GM18867 (cell line): ENCODE data around the gene OR6N1.

Source experiments
- ATAC-seq: cut with Tn5 transposase; IDR thresholded peaks from one replicate; pipeline ENCODE4 v1.9.1; 2021; ENCODE audit warnings: mild to moderate bottlenecking, moderate library complexity; ENCODE audit not compliant: unreplicated experiment

OR6N1 gene, protein sequence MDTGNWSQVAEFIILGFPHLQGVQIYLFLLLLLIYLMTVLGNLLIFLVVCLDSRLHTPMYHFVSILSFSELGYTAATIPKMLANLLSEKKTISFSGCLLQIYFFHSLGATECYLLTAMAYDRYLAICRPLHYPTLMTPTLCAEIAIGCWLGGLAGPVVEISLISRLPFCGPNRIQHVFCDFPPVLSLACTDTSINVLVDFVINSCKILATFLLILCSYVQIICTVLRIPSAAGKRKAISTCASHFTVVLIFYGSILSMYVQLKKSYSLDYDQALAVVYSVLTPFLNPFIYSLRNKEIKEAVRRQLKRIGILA

DNA sequence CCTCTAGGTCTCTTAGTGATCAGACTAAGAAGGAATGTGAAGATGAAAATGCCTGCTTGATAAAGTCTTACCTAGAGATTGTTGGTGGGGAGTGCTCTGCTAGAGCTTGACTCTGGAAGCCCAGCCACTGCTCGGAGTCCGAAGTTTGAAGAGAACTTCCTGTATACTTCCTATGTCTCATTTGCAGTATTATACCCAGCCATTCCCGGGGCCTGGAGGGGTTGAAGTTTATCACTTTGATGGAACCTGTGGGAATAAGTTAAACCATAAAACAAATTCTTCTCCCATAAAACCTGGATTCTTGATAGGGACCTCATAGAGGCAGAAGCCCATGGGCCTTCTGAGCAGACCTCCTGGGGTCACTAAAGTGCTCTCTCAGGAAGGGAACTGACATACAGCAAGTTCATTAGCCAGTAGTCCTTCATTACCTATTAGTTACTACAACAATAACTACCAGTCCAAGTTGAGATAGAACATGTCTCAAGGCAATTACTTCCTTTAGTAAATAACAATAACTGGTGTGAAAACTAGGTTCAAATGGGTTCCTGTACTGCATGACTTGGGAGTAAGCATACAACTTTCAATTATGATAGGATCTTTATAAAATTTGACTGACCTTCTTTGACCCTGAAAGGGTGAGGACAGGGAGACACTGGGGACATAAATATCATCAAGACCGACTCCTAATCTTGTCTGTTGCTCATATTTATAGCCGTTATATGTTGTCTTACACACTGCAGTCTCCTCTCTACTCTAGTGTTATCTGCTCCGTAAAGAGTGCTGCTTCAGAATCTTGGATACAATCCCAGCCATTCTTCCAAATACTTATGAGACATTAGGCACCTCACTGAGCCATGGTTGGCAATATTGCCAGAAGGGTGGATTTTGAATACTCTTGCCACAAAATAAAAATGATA, at the start of gene OR6N1:
Gene OR6N1, minus strand, starts transcription at position 246 of the 917 bp plus-strand sequence. CDS start 5,513 bp downstream, outside the sequence.
- ATAC-seq, result no peak

DNA sequence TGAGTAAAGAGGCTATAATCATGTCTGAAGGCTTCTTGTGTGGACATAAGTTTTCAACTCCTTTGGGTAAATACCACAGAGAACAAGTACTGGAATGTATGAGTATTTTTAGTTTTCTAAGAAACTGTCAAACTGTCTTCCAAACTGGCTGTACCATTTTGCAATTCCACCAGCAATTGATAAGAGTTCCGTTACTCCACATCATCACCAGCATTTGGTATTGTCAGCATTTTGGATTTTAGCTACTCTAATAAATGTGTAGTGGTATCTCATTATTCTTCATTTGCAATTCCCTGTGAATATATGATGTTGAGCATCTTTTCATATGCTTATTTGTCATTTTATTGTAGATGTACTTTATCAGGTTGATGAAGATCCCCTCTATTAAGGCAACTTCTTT, 49.7 kb upstream of the OR6N1 start:
- no peak for ATAC-seq

DNA sequence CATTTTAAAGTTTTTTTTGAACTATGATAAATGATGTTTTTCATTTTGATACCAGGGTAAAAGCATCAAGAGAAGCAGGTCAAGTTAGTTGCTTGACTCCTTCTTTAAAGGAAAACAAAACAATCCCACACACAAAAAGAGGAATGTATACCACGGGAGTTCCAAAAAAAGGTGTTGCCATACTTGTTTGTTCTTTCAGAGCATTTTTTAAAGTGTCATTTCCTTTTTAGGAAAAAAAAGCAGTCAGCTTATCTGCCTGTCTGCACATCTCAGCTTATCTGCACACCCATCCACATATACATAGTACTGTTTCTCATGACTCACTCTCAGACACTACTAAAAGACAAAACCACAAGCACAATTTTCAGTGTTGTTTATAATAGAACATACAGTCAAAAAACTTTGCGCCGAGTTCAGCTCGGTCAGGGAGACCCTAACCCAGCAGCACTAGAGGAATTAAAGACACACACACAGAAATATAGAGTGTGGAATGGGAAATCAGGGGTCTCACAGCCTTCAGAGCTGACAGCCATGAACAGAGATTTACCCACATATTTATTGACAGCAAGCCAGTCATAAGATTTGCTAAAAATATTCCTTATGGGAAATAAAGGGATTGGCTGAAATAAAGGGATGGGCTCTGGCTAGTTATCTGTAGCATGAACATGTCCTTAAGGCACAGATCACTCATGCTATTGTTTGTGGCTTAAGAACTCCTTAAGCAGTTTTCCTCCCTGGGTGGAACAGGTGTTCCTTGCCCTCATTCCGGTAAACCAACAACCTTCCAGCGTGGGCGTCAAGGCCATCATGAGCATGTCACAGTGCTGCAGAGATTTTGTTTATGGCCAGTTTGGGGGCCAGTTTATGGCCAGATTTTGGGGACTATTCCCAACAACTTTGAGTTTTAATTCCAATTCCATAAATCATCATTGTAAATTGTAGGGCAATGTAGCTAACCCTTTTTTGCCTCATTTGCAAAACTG, 47.8 kb upstream of the OR6N1 start:
- peak; percentile 94 for ATAC-seq

DNA sequence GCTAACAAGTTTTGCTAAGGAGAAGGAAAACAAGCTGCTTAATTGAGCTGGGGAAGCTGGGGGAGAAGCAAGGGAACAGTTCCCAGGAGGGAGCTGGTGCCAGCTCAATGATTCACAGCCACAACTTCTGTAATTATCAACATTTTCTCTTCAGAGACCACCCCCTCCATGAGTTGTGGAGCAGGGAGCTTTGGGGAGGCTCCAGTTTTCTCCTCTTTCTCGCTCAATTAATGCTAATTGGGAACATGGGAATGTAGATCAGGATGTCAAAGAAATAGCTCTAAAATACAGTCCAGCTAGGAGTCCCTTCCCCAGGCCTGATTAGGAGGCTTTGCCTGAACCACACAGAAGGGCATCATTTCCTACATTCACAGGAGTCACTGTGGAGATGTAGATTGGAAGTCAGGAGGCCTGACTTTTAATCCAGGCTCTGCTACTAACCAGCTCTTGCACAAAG, 47.0 kb upstream of the OR6N1 start:
- ATAC-seq, result peak; percentile 19

DNA sequence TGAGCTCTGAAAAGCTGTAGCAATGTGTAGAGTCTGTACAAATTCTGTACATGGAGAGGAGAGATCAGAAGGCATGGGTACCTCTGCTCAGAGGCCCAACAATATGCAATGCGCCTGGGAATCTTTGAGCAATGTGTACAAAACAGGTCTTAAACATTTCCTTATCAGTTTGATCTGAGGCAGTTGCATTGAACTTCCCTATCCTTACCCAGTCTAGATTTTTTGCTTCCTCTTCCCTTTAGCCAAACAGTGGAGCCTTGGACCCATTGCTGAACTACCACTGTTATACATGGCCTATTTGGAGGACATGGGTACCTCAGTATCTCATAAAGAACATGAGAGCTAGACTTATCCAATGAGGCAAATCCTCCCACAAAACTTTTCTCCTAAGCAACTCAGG, 46.6 kb upstream of the OR6N1 start:
- ATAC-seq, result no peak

DNA sequence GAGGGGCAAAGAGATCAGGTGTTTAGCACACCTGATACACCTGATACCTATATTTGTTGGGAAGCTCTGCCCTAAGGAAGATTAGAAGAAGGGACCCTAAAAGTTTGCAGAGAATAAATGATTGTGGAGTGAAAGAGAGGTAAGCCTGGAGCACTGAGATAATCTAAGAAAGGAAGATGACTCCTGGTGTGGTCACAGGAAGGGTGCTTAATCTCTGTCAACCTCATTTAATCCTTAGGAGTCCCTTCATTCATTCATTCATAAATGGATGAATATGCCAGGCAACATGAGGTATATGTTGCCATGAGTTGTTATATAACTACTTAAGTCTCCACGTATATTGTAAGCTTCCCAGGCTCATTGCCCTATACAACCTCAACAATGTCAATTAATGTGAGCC, 43.0 kb upstream of the OR6N1 start:
- no peak for ATAC-seq

DNA sequence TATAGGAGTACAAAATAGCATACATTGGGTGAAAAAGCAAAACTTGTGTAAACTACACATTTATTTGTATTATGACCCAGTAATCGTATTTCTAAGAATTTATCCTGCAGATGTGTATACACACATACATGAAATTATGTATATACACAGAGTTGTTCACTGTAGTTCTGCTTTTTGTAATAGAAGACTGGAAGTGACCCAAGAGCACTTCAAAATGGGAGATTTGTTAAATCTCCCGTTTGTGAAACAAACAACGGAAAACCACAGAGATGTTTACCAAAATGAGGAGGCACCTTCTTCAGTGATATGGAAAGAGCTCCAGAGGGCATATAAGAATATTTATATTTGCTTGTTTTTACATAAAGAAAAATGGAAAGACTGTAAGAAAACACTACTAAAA, 41.2 kb upstream of the OR6N1 start:
- ATAC-seq, result no peak

DNA sequence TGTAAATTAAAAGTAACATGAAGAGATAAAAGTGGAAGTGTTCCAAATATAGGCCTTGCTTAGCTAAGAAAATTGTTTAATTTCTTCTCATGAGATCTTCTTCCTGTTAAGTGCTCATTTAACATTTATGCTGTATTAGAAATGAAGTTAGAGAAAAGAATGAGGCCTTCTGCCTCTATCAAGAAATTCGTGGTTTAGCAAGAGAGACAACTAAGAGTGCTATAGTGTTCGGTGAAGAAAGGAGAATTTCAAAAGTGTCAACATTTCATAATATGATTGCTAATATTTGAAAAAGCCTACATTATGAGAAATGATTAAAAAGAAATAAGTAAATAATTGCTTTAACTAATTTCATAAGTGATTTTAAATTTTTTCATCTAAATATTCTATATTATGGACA, 40.3 kb upstream of the OR6N1 start:
- ATAC-seq, result no peak

DNA sequence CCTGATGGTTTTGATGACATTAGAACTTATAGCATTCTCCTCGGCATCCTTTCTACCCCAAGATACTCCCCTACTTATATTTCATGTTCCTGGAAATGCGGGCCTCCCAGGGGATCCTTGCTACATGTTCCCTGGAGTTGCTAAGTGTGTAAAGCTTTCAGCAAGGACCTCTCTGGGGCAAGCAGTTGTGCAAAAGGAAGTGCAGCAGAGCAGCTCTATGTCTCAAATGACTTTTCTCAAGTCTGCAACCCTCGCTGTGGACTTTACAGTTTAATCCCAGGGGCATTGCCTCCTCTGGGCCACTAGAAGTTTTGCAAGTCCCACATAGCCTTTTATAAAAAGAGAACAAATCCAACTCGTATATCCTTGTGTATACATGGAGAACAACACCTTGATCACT, 38.3 kb upstream of the OR6N1 start:
- ATAC-seq, result no peak

DNA sequence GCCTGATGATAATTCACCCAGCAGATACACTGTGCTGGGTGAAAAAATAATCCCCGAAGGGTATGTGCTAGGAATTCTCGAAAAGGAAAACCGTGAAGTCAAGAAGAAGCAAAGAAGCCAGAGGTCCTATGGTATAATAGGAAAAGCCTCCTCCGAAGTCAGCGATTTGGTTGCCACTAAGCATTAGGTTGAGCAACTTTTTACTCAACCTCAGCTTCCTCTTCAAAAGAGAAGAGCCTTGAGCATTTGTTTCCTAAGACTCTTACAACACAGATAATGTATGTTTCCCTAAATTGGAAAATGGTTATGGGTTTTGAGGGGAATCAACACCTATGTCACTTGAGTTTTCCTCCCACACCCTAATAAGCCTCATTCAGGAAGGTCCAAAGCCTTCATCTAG, 37.9 kb upstream of the OR6N1 start:
- ATAC-seq, result no peak

DNA sequence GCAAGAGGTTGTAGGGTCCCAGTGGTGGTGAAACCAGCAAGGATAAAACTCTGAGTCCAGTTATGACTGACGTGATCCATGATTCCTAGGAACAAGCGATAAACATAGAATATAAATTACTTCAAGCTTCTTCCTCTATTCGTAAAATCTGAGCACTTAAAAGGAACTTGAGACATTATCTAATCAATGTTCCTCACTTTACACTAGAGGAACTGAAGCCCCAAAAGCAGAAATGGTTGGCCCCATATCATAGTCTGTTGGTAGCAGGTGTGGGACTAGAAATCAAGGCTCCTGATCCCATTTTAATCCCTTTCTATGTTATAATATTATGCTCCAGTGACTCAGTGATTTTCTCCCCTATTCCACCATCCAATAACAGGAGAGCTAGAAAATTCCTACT, 37.3 kb upstream of the OR6N1 start:
- no peak for ATAC-seq

DNA sequence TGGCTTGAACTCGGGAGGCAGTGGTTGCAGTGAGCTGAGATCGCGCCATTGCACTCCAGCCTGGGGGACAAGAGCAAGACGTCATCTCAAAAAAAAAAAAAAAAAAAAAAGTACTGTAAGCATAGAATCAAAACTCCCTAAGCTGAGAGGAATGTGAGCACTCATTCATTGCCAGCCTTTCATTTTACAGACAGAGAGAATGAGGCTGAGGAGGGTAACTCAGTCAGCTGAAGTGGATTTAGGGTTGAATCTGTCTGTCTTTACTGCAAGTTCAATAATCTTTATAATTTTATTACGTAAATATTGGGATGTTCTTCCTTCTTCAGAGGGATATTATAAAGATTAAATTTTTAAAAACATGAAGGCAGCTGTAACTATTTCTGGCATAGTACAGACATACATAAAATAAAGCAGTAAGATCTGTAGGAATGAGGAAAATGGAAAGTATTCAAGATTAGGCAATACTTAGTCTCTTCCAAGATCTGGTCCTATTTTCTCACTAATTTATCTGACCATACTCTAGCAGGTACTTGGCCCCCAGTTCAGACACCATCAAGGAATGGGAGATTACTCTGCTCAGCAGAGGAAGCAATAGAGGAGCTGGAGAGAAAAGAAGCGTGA, 35.0 kb upstream of the OR6N1 start:
- ATAC-seq, result no peak

DNA sequence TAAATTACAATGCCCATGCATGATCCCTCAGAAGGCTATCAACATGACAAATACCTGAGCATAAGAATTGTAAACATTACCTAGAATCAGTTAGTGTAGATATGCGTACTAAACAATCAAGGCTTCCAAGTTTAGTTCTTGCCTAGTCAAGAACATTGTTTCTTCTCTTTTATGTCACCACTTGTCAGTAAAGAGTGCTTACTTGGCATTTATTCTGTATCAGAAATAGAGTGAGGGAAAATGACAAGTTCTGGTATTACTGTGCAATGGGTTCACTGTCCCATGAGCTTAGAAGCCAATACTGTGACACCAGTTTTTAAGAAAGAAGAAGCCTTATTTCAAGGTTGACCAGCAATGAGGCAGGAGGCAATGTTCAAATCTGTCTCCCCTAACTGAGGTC, 31.7 kb upstream of the OR6N1 start:
- no peak for ATAC-seq

DNA sequence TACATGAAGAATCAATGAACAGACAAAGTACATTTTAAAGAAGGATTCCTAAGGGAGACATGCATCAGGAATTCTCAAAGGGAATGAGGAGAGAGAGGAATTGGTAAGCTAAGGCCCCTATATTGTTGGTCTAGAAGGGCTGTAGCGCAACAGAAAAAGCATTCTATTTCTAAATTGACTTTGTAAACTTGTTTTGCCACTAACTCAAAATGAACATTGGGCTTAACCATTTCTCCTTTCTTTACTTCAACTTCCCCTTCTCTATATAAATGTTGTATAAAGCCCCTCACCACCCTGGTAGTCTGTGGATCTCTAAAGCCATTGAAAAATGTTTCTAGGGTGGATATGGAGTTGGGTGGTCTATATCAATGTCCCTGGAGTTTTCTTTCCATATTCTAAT, 29.4 kb upstream of the OR6N1 start:
- no peak for ATAC-seq

DNA sequence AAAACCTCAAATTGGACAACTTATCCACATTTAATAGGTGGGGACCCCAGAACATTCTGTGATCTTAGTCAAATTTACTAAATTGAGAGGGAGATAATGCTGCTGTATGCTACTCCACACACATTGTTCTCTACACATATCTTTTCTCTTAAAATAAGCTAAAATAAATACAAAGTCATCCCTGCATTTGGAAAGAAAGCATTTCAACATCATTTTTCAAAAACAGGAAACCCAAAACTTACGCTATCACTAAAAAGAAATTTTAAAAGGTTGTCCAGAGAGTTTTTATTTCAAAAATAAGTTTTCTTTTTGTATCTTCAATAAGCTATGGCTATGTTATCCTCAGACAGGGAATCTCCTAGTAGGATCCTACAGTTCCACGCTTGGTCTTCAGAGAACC, 28.5 kb upstream of the OR6N1 start:
- ATAC-seq, result no peak

DNA sequence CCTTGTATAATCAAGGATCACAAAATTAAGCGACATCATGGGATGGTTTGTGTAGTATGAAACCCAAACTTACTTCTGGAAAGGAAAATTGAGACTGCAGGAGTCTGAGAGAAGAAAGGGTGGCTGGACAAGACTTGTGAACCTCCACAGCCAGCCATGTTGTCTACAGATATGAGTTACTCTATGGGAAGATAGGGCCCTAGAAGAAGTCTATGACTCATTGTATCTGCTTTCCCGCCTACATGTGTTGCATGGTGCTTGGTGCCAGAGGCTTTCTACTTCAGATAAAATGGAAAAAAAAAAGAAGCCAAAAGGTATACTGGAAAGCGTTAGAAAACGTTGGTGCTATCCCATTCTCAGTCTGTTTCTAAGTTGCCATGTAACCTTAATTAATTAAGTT, 27.7 kb upstream of the OR6N1 start:
- no peak for ATAC-seq

DNA sequence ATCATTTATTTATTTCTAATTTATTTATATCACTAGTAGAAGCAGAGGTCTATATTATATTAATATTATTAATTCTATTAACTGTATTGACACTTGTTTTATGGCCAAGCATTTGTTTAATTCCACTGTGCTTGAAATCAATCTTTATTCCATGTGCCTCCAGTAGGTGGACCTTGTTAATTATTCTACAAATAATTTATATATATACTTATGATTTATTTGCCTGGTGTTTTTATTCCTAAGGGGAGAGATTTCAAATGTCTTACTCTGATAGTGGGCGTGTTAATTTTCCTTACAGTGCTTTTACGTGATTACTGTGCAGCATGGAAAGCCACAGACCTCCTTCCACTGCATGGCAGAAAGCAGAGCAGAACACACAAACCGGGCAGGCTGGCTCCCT, 26.5 kb upstream of the OR6N1 start:
- no peak for ATAC-seq

DNA sequence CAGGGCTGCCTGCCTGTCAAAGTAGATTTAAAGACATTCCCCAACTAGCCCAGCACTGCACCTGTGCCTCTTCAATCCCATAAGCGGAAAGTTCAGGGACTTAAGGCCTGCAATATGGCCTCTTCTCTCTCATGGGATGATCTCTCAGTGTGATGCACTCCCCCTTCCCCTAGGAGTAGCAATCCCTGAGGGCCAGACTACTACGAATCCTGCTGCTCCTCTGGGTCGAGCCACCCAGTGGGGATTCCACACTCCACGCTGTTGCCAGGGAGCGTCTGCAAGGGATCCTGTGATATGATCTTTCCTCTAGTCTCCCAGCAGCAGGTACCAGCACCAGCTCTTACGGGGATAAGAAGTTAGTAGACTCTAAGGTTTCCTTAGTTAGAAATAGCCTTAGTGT, 22.3 kb upstream of the OR6N1 start:
- no peak for ATAC-seq

DNA sequence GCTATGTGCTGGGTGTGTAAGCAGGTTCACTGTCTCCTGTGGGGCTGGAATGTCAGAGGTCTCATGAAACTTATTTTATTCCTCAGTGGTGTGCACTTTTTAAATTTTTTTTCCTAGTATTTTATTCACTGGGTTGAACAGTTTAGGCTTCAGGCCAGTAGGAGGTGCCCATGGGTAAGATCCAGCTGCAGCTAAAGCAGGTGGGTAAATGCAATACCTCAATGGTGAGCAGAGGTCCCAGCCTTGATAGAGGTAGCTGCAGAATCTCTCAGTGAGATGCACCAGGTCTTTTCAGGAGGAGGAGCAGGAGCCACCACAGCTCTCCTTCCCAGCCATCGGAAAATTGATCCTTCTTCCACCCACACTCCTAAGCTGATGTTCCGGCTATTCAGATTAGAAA, 21.6 kb upstream of the OR6N1 start:
- peak; percentile 75 for ATAC-seq

DNA sequence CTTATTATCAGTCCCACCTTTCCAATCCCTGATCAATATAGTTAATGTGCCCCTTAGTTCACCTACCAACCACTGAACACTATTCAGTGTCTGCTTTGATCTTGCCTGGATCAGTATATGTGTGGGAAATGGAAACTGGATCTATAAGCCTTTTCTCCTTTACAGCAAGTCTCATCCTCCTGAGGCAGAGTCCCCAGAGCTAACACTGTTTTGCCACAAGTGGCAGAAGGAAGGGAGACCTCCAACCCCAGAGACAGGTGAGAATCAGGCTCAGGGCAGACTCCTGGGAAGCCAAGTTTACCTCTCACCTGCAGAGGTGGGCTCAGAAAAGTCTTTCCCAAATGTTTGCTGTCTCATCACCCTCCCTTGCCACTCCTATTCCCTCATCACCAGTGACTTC, 9.1 kb upstream of the OR6N1 start, which contains the start of gene OR6N2:
Gene OR6N2, minus strand, starts transcription at position 101 of the 400 bp plus-strand sequence. CDS start 3,569 bp downstream, outside the sequence.
- ATAC-seq, result no peak
